Spleen (tissue), 7 donors: ENCODE results near the gene SYNGR1.

ENCODE experiments used
- POLR2AphosphoS5 ChIP-seq, 3 donors: sonication (generic); formaldehyde crosslinking; IDR thresholded peaks; one replicate each; pipeline ENCODE4 v1.5.1; 2017; ENCODE audit warnings: antibody characterized with exemption in 3 of 3
- TF ChIP-seq, protein P1 (sequence below), 11 experiments: fragments of 200-600 bp in 7 of 11; fragments of 450-650 bp in 4 of 11; sonication (generic) in 4 of 11; IDR thresholded peaks in 8 of 11; conservative IDR thresholded peaks in 3 of 11; 1 replicate in 7 of 11; 2 replicates in 4 of 11; pipeline versions ENCODE4 v1.4.0 to v1.8.0; 2016 to 2021; ENCODE audit warnings: antibody characterized with exemption in 11 of 11, inconsistent platforms in 4 of 11, mild to moderate bottlenecking in 1 of 11
- donor health status: DM: no; HTN: no; CAD: no; lungs with moderate emphysema.
- donor health status: DM: no; HTN: no; CAD: no.
- donor health status: DM: no; HTN: no; CAD: no.

DNA sequence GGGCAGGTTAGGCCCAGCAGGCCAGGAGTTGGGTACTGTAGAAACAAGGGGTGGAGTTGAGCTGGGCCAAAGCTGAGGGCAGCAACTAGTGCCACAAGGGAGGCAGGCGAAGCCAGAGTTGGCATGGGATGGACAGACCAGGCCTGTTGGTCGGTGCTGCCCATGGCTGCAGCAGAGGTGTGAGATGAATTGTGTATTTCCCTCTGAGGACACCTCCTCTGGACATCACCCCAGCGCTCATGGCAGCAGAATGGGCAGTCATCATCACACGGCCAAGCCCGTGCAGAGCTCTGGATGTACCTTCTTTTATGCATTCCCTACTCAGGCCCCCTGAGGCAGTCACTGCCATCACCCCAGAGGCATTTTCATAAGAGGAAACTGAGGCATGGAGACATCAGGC lies 70.1 kb downstream of the SYNGR1 start:
- TF ChIP-seq, protein P1, sequence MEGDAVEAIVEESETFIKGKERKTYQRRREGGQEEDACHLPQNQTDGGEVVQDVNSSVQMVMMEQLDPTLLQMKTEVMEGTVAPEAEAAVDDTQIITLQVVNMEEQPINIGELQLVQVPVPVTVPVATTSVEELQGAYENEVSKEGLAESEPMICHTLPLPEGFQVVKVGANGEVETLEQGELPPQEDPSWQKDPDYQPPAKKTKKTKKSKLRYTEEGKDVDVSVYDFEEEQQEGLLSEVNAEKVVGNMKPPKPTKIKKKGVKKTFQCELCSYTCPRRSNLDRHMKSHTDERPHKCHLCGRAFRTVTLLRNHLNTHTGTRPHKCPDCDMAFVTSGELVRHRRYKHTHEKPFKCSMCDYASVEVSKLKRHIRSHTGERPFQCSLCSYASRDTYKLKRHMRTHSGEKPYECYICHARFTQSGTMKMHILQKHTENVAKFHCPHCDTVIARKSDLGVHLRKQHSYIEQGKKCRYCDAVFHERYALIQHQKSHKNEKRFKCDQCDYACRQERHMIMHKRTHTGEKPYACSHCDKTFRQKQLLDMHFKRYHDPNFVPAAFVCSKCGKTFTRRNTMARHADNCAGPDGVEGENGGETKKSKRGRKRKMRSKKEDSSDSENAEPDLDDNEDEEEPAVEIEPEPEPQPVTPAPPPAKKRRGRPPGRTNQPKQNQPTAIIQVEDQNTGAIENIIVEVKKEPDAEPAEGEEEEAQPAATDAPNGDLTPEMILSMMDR (IDR thresholded peaks at IDR 0.05 in 8 of 11, conservative IDR thresholded peaks at IDR 0.05 in 3 of 11) = no peak
- TF ChIP-seq POLR2AphosphoS5 (IDR thresholded peaks at IDR 0.05) = no peak
